ENCODE data around the gene KCNS1. TPM values are rescaled to one million over a fixed set of nuclear protein-coding genes. Genes with fewer than 3 reads are reported as not detected.

Gene KCNS1
- total and polyA plus RNA-seq, 2 experiments from 2014 or later = 0.37 to 3.2 TPM

DNA sequence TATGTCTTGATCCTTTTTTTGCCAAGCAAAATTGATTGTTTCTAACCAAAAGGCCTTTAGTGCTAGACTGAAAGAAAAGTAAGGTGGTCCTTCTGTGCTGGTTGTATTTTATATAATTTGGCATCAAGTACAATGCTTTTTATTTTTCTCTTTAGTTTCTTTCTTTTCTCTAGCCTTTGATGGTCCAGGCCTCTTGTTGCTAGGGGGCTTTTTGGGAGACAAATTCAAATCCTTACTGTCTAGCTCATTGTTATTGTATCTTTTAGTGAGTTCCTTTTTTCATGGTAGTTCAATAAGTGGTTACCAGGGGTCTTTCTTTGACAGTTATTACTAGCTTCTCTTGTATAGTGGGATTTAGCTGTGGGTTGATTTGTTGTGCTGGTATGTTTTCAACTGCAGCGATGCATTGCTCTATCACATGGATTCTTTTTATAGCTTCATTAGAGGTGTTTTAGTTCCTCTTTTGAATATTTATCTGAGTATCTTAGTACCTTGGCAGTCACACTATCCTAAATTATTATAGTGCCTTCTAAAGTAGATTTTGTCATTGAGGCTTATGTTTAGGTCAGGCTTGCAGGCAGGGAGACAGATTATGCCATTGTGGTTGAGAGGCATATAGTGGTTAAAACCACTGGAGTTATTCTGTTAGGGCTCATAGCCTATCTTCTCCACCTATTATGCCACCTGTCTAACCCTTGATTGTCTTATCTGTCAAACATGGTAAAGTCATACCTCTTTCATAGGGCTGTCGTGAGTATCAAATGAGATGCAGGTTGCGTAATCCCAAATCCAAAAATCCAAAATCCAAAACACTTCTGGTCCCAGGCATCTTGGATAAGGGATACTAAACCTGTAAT is 49.5 kb downstream of the KCNS1 start:
- H4K20me1 ChIP-seq (replicated peaks; ENCODE audit: insufficient read depth) = no peaks in the 10 kb centered on the region; the same call in 1 of the 2 replicates
- DNase-seq (ENCODE audit: low spot score) = no peak
- no peaks in the 10 kb centered on the region for H3K9me3 Mint-ChIP-seq
- ATAC-seq = no peak
- H2AFZ ChIP-seq = no peak overlapping the region
- H3K4me1 Mint-ChIP-seq = peaks cover 15% of the 10 kb centered on the region; the same call in 2 of the 3 replicates
- no peaks in the 10 kb centered on the region for H3K9me2 ChIP-seq (ENCODE audit: insufficient read depth)
- no peak overlapping the region for H3K4me3 Mint-ChIP-seq
- no peaks in the 10 kb centered on the region; the same call in 1 of the 2 replicates for H3K79me2 ChIP-seq (replicated peaks; ENCODE audit: insufficient read depth)
- H3F3A ChIP-seq (replicated peaks; ENCODE audit: low read depth) = no peaks in the 10 kb centered on the region
- H3K27me3 ChIP-seq (ENCODE audit: insufficient read depth) = no peaks in the 10 kb centered on the region
- H3K4me3 ChIP-seq = no peak overlapping the region
- no peaks in the 10 kb centered on the region; the same call in 2 of the 3 replicates for H3K36me3 Mint-ChIP-seq (ENCODE audit: low read depth)
- H3K4me2 ChIP-seq = no peak overlapping the region
- TF ChIP-seq STAT1 (IDR thresholded peaks at IDR 0.05; ENCODE audit: unreplicated experiment) (no peak), EZH2 (IDR thresholded peaks at IDR 0.05; ENCODE audit: low read depth, unreplicated experiment) (no peak), JUNB (IDR thresholded peaks at IDR 0.05; ENCODE audit: unreplicated experiment) (no peak), ZNF114 (CRISPR knock-in tag; IDR thresholded peaks at IDR 0.05) (no peak), ZNF331 (CRISPR knock-in tag; IDR thresholded peaks at IDR 0.05; ENCODE audit: low read depth) (no peak), NANOG (IDR thresholded peaks at IDR 0.05; ENCODE audit: borderline replicate concordance) (no peak), POLR2AphosphoS5 (IDR thresholded peaks at IDR 0.05; ENCODE audit: low read depth) (no peak), CREB1 (CRISPR knock-in tag; IDR thresholded peaks at IDR 0.05; ENCODE audit: low read depth) (no peak), EZH2phosphoT487 (IDR thresholded peaks at IDR 0.05; ENCODE audit: unreplicated experiment) (no peak)
- TF ChIP-seq, protein P1, sequence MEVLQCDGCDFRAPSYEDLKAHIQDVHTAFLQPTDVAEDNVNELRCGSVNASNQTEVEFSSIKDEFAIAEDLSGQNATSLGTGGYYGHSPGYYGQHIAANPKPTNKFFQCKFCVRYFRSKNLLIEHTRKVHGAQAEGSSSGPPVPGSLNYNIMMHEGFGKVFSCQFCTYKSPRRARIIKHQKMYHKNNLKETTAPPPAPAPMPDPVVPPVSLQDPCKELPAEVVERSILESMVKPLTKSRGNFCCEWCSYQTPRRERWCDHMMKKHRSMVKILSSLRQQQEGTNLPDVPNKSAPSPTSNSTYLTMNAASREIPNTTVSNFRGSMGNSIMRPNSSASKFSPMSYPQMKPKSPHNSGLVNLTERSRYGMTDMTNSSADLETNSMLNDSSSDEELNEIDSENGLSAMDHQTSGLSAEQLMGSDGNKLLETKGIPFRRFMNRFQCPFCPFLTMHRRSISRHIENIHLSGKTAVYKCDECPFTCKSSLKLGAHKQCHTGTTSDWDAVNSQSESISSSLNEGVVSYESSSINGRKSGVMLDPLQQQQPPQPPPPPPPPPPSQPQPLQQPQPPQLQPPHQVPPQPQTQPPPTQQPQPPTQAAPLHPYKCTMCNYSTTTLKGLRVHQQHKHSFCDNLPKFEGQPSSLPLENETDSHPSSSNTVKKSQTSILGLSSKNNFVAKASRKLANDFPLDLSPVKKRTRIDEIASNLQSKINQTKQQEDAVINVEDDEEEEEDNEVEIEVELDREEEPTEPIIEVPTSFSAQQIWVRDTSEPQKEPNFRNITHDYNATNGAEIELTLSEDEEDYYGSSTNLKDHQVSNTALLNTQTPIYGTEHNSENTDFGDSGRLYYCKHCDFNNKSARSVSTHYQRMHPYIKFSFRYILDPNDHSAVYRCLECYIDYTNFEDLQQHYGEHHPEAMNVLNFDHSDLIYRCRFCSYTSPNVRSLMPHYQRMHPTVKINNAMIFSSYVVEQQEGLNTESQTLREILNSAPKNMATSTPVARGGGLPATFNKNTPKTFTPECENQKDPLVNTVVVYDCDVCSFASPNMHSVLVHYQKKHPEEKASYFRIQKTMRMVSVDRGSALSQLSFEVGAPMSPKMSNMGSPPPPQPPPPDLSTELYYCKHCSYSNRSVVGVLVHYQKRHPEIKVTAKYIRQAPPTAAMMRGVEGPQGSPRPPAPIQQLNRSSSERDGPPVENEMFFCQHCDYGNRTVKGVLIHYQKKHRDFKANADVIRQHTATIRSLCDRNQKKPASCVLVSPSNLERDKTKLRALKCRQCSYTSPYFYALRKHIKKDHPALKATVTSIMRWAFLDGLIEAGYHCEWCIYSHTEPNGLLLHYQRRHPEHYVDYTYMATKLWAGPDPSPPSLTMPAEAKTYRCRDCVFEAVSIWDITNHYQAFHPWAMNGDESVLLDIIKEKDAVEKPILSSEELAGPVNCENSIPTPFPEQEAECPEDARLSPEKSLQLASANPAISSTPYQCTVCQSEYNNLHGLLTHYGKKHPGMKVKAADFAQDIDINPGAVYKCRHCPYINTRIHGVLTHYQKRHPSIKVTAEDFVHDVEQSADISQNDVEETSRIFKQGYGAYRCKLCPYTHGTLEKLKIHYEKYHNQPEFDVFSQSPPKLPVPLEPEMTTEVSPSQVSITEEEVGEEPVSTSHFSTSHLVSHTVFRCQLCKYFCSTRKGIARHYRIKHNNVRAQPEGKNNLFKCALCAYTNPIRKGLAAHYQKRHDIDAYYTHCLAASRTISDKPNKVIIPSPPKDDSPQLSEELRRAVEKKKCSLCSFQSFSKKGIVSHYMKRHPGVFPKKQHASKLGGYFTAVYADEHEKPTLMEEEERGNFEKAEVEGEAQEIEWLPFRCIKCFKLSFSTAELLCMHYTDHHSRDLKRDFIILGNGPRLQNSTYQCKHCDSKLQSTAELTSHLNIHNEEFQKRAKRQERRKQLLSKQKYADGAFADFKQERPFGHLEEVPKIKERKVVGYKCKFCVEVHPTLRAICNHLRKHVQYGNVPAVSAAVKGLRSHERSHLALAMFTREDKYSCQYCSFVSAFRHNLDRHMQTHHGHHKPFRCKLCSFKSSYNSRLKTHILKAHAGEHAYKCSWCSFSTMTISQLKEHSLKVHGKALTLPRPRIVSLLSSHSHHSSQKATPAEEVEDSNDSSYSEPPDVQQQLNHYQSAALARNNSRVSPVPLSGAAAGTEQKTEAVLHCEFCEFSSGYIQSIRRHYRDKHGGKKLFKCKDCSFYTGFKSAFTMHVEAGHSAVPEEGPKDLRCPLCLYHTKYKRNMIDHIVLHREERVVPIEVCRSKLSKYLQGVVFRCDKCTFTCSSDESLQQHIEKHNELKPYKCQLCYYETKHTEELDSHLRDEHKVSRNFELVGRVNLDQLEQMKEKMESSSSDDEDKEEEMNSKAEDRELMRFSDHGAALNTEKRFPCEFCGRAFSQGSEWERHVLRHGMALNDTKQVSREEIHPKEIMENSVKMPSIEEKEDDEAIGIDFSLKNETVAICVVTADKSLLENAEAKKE (CRISPR knock-in tag; IDR thresholded peaks at IDR 0.05) = no peak
- TF ChIP-seq, protein P2, sequence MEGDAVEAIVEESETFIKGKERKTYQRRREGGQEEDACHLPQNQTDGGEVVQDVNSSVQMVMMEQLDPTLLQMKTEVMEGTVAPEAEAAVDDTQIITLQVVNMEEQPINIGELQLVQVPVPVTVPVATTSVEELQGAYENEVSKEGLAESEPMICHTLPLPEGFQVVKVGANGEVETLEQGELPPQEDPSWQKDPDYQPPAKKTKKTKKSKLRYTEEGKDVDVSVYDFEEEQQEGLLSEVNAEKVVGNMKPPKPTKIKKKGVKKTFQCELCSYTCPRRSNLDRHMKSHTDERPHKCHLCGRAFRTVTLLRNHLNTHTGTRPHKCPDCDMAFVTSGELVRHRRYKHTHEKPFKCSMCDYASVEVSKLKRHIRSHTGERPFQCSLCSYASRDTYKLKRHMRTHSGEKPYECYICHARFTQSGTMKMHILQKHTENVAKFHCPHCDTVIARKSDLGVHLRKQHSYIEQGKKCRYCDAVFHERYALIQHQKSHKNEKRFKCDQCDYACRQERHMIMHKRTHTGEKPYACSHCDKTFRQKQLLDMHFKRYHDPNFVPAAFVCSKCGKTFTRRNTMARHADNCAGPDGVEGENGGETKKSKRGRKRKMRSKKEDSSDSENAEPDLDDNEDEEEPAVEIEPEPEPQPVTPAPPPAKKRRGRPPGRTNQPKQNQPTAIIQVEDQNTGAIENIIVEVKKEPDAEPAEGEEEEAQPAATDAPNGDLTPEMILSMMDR (conservative IDR thresholded peaks at IDR 0.05; ENCODE audit: low read depth in 2 of 2) = no peak
- TF ChIP-seq, protein P3, sequence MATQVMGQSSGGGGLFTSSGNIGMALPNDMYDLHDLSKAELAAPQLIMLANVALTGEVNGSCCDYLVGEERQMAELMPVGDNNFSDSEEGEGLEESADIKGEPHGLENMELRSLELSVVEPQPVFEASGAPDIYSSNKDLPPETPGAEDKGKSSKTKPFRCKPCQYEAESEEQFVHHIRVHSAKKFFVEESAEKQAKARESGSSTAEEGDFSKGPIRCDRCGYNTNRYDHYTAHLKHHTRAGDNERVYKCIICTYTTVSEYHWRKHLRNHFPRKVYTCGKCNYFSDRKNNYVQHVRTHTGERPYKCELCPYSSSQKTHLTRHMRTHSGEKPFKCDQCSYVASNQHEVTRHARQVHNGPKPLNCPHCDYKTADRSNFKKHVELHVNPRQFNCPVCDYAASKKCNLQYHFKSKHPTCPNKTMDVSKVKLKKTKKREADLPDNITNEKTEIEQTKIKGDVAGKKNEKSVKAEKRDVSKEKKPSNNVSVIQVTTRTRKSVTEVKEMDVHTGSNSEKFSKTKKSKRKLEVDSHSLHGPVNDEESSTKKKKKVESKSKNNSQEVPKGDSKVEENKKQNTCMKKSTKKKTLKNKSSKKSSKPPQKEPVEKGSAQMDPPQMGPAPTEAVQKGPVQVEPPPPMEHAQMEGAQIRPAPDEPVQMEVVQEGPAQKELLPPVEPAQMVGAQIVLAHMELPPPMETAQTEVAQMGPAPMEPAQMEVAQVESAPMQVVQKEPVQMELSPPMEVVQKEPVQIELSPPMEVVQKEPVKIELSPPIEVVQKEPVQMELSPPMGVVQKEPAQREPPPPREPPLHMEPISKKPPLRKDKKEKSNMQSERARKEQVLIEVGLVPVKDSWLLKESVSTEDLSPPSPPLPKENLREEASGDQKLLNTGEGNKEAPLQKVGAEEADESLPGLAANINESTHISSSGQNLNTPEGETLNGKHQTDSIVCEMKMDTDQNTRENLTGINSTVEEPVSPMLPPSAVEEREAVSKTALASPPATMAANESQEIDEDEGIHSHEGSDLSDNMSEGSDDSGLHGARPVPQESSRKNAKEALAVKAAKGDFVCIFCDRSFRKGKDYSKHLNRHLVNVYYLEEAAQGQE (IDR thresholded peaks at IDR 0.05; ENCODE audit: unreplicated experiment) = no peak
- TF ChIP-seq, protein P4, sequence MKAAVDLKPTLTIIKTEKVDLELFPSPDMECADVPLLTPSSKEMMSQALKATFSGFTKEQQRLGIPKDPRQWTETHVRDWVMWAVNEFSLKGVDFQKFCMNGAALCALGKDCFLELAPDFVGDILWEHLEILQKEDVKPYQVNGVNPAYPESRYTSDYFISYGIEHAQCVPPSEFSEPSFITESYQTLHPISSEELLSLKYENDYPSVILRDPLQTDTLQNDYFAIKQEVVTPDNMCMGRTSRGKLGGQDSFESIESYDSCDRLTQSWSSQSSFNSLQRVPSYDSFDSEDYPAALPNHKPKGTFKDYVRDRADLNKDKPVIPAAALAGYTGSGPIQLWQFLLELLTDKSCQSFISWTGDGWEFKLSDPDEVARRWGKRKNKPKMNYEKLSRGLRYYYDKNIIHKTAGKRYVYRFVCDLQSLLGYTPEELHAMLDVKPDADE (IDR thresholded peaks at IDR 0.05) = no peak
- H3K36me3 ChIP-seq (ENCODE audit: insufficient read depth) = no peaks in the 10 kb centered on the region
- H3K27ac ChIP-seq (ENCODE audit: low read depth) = no peak overlapping the region
- H3K4me1 ChIP-seq (ENCODE audit: insufficient read depth) = peaks cover 4% of the 10 kb centered on the region; the same call in 1 of the 2 replicates
- peaks cover 2% of the 10 kb centered on the region for H3K27me3 Mint-ChIP-seq (ENCODE audit: insufficient read depth, low read depth, poor library complexity)
- no peak overlapping the region for H3K27ac Mint-ChIP-seq

Measured in GM23338 (cell line).